Glutamatergic neuron (in vitro differentiated cells): ENCODE measurements around the gene OR2F1. TPM values are rescaled to one million over a fixed set of nuclear protein-coding genes. Genes with fewer than 3 reads are reported as not detected.

Source experiments
- DNase-seq: peaks from one replicate; pipeline ENCODE4 v3.0.0; 2022
- H3K27ac Mint-ChIP-seq: one replicate; pipeline ENCODE4 v1.8.0; 2020; ENCODE audit warnings: mild to moderate bottlenecking, mixed read lengths, inconsistent platforms; ENCODE audit not compliant: unreplicated experiment
- H3K27me3 Mint-ChIP-seq: one replicate; pipeline ENCODE4 v1.8.0; 2020; ENCODE audit warnings: mild to moderate bottlenecking, moderate library complexity, mixed read lengths, inconsistent platforms; ENCODE audit not compliant: unreplicated experiment
- H3K36me3 Mint-ChIP-seq: one replicate; pipeline ENCODE4 v1.8.0; 2020; ENCODE audit warnings: mild to moderate bottlenecking, mixed read lengths, inconsistent platforms; ENCODE audit not compliant: unreplicated experiment
- H3K4me1 Mint-ChIP-seq: one replicate; pipeline ENCODE4 v1.8.0; 2020; ENCODE audit warnings: mild to moderate bottlenecking, low read depth, mixed read lengths, inconsistent platforms; ENCODE audit not compliant: unreplicated experiment
- H3K4me3 Mint-ChIP-seq: one replicate; pipeline ENCODE4 v1.8.0; 2020; ENCODE audit warnings: mild to moderate bottlenecking, mixed read lengths, inconsistent platforms; ENCODE audit not compliant: unreplicated experiment
- H3K9me3 Mint-ChIP-seq: one replicate; pipeline ENCODE4 v1.8.0; 2020; ENCODE audit warnings: mild to moderate bottlenecking, moderate library complexity, mixed read lengths, inconsistent platforms; ENCODE audit not compliant: unreplicated experiment
- long read RNA-seq: library from polyadenylated mRNA; unstranded; transcript quantifications from one replicate; pipeline ENCODE4 v2.0.0, GENCODE V29; 2020; ENCODE audit not compliant: unreplicated experiment
- total RNA-seq: library from RNA; stranded (reverse); fragmentation: NEBNext Ultra II Directional; extraction: Animal tissue kit (Norgen Biotek cat#: 25700); gene quantifications from one replicate; pipeline ENCODE4 v1.2.1, GENCODE V29; 2021; ENCODE audit not compliant: unreplicated experiment
- TF ChIP-seq, protein P1 (sequence below): fragments of 200-600 bp; sonication (generic); IDR thresholded peaks from one replicate; pipeline ENCODE4 v1.5.0; 2021; ENCODE audit not compliant: partially characterized antibody, unreplicated experiment

Gene OR2F1, protein sequence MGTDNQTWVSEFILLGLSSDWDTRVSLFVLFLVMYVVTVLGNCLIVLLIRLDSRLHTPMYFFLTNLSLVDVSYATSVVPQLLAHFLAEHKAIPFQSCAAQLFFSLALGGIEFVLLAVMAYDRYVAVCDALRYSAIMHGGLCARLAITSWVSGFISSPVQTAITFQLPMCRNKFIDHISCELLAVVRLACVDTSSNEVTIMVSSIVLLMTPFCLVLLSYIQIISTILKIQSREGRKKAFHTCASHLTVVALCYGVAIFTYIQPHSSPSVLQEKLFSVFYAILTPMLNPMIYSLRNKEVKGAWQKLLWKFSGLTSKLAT
- total RNA-seq: not detected
- long read RNA-seq: 0 reads

DNA sequence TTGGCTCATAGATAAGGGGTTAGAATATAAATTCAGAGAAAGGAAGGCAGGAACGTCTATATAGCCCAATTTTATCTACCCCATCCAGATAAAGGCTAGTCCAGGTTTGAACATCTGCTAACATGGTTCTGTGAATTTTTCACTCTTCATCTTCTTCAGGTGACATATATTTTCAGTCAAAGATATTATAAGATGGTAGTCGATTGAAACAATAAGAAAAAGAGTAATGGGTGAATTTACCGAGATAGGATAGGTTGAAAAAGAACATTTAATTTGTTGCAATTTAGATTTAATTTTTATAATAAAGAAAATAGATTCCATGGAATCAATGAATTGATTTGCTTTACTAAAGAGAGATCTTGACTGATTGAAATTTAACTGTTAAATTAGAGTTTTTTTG lies at the start of gene OR2F1:
TSS of gene OR2F1 (plus strand) at position 301 of the 400 bp plus-strand sequence. CDS start 5,127 bp downstream, outside the sequence.
- Mint-ChIP-seq H3K27ac (no peak within 1 kb of the TSS), H3K9me3 (no peaks in the 10 kb centered on the region), H3K36me3 (no peaks in the 10 kb centered on the region), H3K27me3 (no peaks in the 10 kb centered on the region), H3K4me3 (no peak within 1 kb of the TSS), H3K4me1 (no peaks in the 10 kb centered on the region)
- TF ChIP-seq, protein P1, sequence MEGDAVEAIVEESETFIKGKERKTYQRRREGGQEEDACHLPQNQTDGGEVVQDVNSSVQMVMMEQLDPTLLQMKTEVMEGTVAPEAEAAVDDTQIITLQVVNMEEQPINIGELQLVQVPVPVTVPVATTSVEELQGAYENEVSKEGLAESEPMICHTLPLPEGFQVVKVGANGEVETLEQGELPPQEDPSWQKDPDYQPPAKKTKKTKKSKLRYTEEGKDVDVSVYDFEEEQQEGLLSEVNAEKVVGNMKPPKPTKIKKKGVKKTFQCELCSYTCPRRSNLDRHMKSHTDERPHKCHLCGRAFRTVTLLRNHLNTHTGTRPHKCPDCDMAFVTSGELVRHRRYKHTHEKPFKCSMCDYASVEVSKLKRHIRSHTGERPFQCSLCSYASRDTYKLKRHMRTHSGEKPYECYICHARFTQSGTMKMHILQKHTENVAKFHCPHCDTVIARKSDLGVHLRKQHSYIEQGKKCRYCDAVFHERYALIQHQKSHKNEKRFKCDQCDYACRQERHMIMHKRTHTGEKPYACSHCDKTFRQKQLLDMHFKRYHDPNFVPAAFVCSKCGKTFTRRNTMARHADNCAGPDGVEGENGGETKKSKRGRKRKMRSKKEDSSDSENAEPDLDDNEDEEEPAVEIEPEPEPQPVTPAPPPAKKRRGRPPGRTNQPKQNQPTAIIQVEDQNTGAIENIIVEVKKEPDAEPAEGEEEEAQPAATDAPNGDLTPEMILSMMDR: no peak
- DNase-seq: no peak

DNA sequence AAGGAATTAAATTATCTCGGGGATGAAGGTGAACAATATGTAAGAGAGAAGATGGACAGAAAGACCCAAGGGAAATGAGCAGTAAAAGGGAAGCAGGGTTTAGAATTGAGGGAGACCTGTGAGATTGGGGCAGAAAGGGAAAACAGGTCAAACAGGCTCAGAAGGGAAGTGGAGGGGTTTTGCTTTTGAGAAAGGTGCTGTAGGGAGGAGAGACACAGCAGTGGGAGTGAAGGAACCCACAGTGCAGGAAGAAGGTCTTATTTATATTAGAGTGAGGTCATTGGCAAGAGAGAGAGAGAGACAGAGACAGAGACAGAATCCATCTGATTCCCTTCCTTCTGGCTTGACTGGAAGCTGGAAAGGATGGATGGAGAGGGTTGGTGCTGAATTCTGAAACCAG lies 49.1 kb upstream of the OR2F1 start:
- peaks cover 18% of the 10 kb centered on the region for H3K4me1 Mint-ChIP-seq
- no peaks in the 10 kb centered on the region for H3K27me3 Mint-ChIP-seq
- no peaks in the 10 kb centered on the region for H3K36me3 Mint-ChIP-seq
- H3K27ac Mint-ChIP-seq: no peak overlapping the region
- no peak overlapping the region for H3K4me3 Mint-ChIP-seq
- peaks cover 5% of the 10 kb centered on the region for H3K9me3 Mint-ChIP-seq
- TF ChIP-seq, protein P1: no peak
- DNase-seq: no peak

DNA sequence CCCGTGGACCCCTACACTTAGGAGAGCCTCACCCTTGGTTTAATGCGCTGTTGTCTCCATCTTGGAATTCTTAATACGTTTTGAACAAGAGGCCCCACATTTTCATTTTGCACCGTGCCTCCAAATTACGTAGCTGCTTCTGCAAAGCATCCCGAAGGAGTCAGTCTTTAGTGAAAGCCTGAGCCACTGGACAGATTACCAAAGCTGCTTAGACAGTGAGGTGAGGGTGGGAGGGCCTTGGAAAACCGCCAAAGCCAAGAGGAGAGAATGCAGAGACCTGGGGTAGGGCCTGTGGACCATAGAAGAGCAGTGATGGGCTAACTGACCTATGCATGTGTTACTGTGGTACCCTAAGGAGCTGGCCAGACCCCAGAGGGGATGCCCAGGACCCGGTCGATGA lies 48.5 kb upstream of the OR2F1 start:
- H3K9me3 Mint-ChIP-seq: peaks cover 3% of the 10 kb centered on the region
- no peak for DNase-seq
- H3K36me3 Mint-ChIP-seq: no peaks in the 10 kb centered on the region
- no peaks in the 10 kb centered on the region for H3K27me3 Mint-ChIP-seq
- no peak overlapping the region for H3K27ac Mint-ChIP-seq
- TF ChIP-seq, protein P1: no peak
- no peak overlapping the region for H3K4me3 Mint-ChIP-seq
- H3K4me1 Mint-ChIP-seq: peaks cover 15% of the 10 kb centered on the region

DNA sequence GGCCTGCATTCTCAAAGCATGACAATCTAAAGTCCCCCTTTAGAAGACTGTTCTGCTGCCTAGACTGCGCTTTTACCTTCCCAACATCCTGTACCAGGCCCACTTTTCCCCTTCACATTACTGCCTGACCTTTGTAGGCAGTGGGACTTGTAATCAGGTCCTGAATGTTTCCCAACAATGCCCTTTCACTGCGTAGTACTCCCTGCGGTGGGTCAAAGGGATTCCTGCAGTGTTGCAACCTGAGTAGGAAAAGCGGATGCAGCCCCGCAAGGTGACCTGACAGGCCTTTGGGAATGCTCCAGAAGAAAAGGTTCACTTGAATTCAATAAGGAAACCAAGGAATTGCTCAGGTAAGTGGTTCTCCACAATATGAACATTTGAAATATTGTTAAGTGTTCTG lies 47.7 kb upstream of the OR2F1 start:
- Mint-ChIP-seq H3K9me3 (peaks cover 3% of the 10 kb centered on the region), H3K4me1 (peaks cover 15% of the 10 kb centered on the region), H3K4me3 (no peak overlapping the region), H3K27ac (no peak overlapping the region), H3K27me3 (no peaks in the 10 kb centered on the region), H3K36me3 (no peaks in the 10 kb centered on the region)
- no peak for DNase-seq
- TF ChIP-seq, protein P1: no peak

DNA sequence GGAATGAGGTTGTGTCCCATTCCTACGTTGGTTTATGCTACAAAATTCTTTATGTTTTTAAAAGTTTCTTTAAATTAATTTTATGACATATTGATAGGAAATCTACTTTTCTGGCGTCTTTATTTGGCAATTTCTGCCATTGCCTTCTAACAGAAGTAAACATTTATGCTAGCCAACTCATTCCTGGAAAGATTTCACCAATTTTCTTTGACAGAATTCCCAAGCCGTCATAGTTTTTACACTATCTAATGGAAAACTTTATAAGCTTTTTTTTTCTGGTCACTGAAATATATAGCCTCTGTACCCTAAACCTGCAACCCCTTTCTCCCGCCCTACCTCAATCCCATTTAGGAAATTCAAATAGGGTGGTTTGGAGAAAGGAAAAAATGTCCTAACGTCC lies 46.5 kb upstream of the OR2F1 start:
- DNase-seq: no peak
- Mint-ChIP-seq H3K27me3 (no peaks in the 10 kb centered on the region), H3K36me3 (no peaks in the 10 kb centered on the region), H3K27ac (no peak overlapping the region), H3K4me3 (no peak overlapping the region), H3K4me1 (peaks cover 13% of the 10 kb centered on the region), H3K9me3 (peaks cover 3% of the 10 kb centered on the region)
- TF ChIP-seq, protein P1: no peak
